HepG2 (cell line): ENCODE results near the gene EBF3. TPM values are rescaled to one million over a fixed set of nuclear protein-coding genes. Genes with fewer than 3 reads are reported as not detected.

Experiments used
- ATAC-seq: fragments of 200-7000 bp; cut with Tn5 transposase; 3 replicates; pipeline ENCODE4 v1.9.1; 2020; ENCODE audit warnings: mild to moderate bottlenecking, moderate library complexity
- BruUV-seq: library from RNA; stranded (reverse); fragments of 400-500 nt; replicated peaks from 2 replicates; lab custom pipeline; 2021; lab: Mats Ljungman, UMichigan
- CTCF ChIA-PET: fragments of 300-600 bp; formaldehyde crosslinking; extraction: SDS; loops from one replicate; lab custom pipeline; 2021; ENCODE audit warnings: low total read pairs, inconsistent platforms, low intra/inter-chr PET ratio; lab: Yijun Ruan, JAX
- POLR2A ChIA-PET: fragments of 350-600 bp; sonication (Branson Sonifier 250); formaldehyde crosslinking; loops from one replicate; lab custom pipeline; 2020; ENCODE audit warnings: antibody characterized with exemption, inconsistent platforms; lab: Yijun Ruan, JAX
- DNase-seq: peaks from one replicate; pipeline ENCODE4 v3.0.0-alpha.2; 2015; ENCODE audit warnings: low spot score
- FAIRE-seq: peaks from 3 replicates; lab custom pipeline; 2011; peaks lifted over from hg19 to GRCh38; lab: Jason Lieb, UNC
- H2AFZ ChIP-seq: one replicate; pipeline ENCODE4 v1.6.1; 2011; ENCODE audit warnings: low read length, inconsistent platforms
- H3K27ac ChIP-seq: fragments of 300-600 bp; 3 replicates; pipeline ENCODE4 v1.8.0; 2011; ENCODE audit warnings: mixed run types, mild to moderate bottlenecking, mixed read lengths, low read length, inconsistent platforms; ENCODE audit not compliant: insufficient read depth; ENCODE audit errors: extremely low read length
- H3K27me3 ChIP-seq, 2 experiments: fragments of 200-600 bp in 1 of 2; 2 replicates in 1 of 2; 3 replicates in 1 of 2; pipeline versions ENCODE4 v1.6.0 to v1.8.0; 2011; ENCODE audit warnings: low read length in 2 of 2, mild to moderate bottlenecking in 2 of 2, moderate library complexity in 2 of 2, inconsistent platforms in 1 of 2; ENCODE audit not compliant: insufficient read depth in 2 of 2, control insufficient read depth in 1 of 2
- H3K36me3 ChIP-seq, 2 experiments: fragments of 200-600 bp in 1 of 2; replicated peaks in 1 of 2; 2 replicates in 1 of 2; 3 replicates in 1 of 2; pipeline versions ENCODE4 v1.5.1 to v1.8.0; 2011; ENCODE audit warnings: low read length in 2 of 2, inconsistent platforms in 1 of 2; ENCODE audit not compliant: insufficient read depth in 2 of 2, control insufficient read depth in 1 of 2
- H3K4me1 ChIP-seq: 2 replicates; pipeline ENCODE4 v1.5.1; 2012; ENCODE audit warnings: low read length, inconsistent platforms; ENCODE audit not compliant: insufficient read depth
- H3K4me2 ChIP-seq: 2 replicates; pipeline ENCODE4 v1.6.0; 2011; ENCODE audit warnings: low read depth, low read length, inconsistent platforms
- H3K4me3 ChIP-seq, 3 experiments: fragments of 200-600 bp in 1 of 3; sonication (generic), shearing (Covaris generic) in 1 of 3; replicated peaks in 1 of 3; 2 replicates each; pipeline ENCODE4 v1.5.1; 2011 to 2016; ENCODE audit warnings: low read length in 3 of 3, inconsistent platforms in 2 of 3, low read depth in 2 of 3, mild to moderate bottlenecking in 2 of 3, control low read depth in 1 of 3, mixed read lengths in 1 of 3; ENCODE audit not compliant: insufficient read depth in 1 of 3
- H3K79me2 ChIP-seq: one replicate; pipeline ENCODE4 v1.6.1; 2011; ENCODE audit warnings: low read length, inconsistent platforms; ENCODE audit not compliant: insufficient read depth
- H3K9ac ChIP-seq: 2 replicates; pipeline ENCODE4 v1.6.0; 2011; ENCODE audit warnings: mild to moderate bottlenecking, low read depth, low read length, inconsistent platforms; ENCODE audit not compliant: insufficient read depth
- H3K9me3 ChIP-seq: 2 replicates; pipeline ENCODE4 v1.5.1; 2012; ENCODE audit warnings: mild to moderate bottlenecking, low read length
- H4K20me1 ChIP-seq: 2 replicates; pipeline ENCODE4 v1.6.0; 2011; ENCODE audit warnings: inconsistent platforms, mild to moderate bottlenecking, low read length, moderate library complexity; ENCODE audit not compliant: insufficient read depth
- MYNN ChIP-seq: sonication (generic); formaldehyde crosslinking; IDR thresholded peaks from 2 replicates; pipeline ENCODE4 v1.4.0; 2020; ENCODE audit warnings: mild to moderate bottlenecking, low read depth, missing genetic modification reagents
- SRF ChIP-seq: IDR thresholded peaks from 2 replicates; pipeline ENCODE4 v1.6.1; 2011; ENCODE audit warnings: mild to moderate bottlenecking, low read depth, low read length, moderate library complexity
- ZNF441 ChIP-seq: sonication (generic); formaldehyde crosslinking; IDR thresholded peaks from 2 replicates; pipeline ENCODE4 v1.7.0; 2021; ENCODE audit warnings: missing genetic modification reagents, borderline replicate concordance
- WGBS: methylation state at CpG from one replicate; pipeline ENCODE4 v1.1.6; 2017; ENCODE audit warnings: low lambda C conversion rate; 5-methylcytosine and 5-hydroxymethylcytosine counted together
- in situ Hi-C: cut with HindIII; loops from 2 replicates; pipeline ENCODE4 v1.10.0; 2017; ENCODE audit warnings: low pct_unique_long_range_greater_than_20kb; ENCODE audit not compliant: extremely low pct_ligation_motif_present
- intact Hi-C: fragments of 100-400 bp; cut with micrococcal nuclease; formaldehyde crosslinking; loops from one replicate; pipeline ENCODE4 v1.10.0; 2022; ENCODE audit not compliant: unreplicated experiment
- polyA plus RNA-seq, 8 experiments: library from polyadenylated mRNA; depleted of rRNA in 3 of 8; stranded (reverse) in 7 of 8; unstranded in 1 of 8; fragments of >200 nt; fragmentation: Illumina TruSeq in 4 of 8; extraction: Trizol in 4 of 8; gene quantifications; 2 replicates each; pipeline versions ENCODE4 v1.2.1 to v1.2.3, GENCODE V29; 2011 to 2016; ENCODE audit warnings: low read depth in 4 of 8, missing spikeins in 1 of 8, mixed read lengths in 1 of 8; ENCODE audit not compliant: insufficient read depth in 1 of 8
- total RNA-seq, 5 experiments: library from RNA; depleted of rRNA; stranded (reverse); fragments of >200 nt; fragmentation: Illumina TruSeq; extraction: Trizol; gene quantifications; 2 replicates each; pipeline ENCODE4 v1.2.3, GENCODE V29; 2016; ENCODE audit warnings: low read depth in 1 of 5

EBF3 gene
- total and polyA plus RNA-seq, 2 of the 13 experiments (the other 11 are each of a cell fraction or from before 2014, with no cell fraction given) = not detected

- H3K4me1 ChIP-seq = peaks cover 17% of the 10 kb centered on the region
- H2AFZ ChIP-seq = no peak overlapping the region
- POLR2A ChIA-PET = no interaction called here
- intact Hi-C loops (no loop called here), in situ Hi-C loops (no loop called here)
- no peak overlapping the region for H3K27ac ChIP-seq
- no peaks in the 10 kb centered on the region for H3K9me3 ChIP-seq
- H3K36me3 ChIP-seq = no peaks in the 10 kb centered on the region
- no peak overlapping the region for H3K9ac ChIP-seq
- H3K79me2 ChIP-seq = no peaks in the 10 kb centered on the region
- DNase-seq (no peak), ATAC-seq (peak; percentile 19; the same call in 2 of the 3 replicates), FAIRE-seq (no peak)
- peaks cover 2 to 20% of the 10 kb centered on the region in 2 experiments; a peak in 2 of 5 replicates for H3K27me3 ChIP-seq
- no peak overlapping the region for H3K4me3 ChIP-seq
- no peaks in the 10 kb centered on the region for H4K20me1 ChIP-seq
- H3K4me2 ChIP-seq = no peak overlapping the region
- whole genome bisulfite sequencing = 54% methylated on average over 4 of the region's 7 CpGs
- TF ChIP-seq MYNN (CRISPR knock-in tag) = no peak
- CTCF ChIA-PET = no interaction called here
- BruUV-seq = no TSS peak
These were observed 98.7 kb downstream of the EBF3 start for GRCh38 chr10:129865413-129865812.

GRCh38 chr10:129864601-129865126 lies 99.4 kb downstream of the EBF3 start:
- Histone ChIP-seq H3K4me2 (no peak overlapping the region), H2AFZ (no peak overlapping the region), H3K79me2 (no peaks in the 10 kb centered on the region), H4K20me1 (no peaks in the 10 kb centered on the region), H3K36me3 (no peaks in the 10 kb centered on the region), H3K4me3 (no peak overlapping the region), H3K9me3 (no peaks in the 10 kb centered on the region), H3K4me1 (peaks cover 17% of the 10 kb centered on the region), H3K27me3 (peaks cover 2 to 23% of the 10 kb centered on the region in 2 experiments; a peak in 3 of 5 replicates), H3K27ac (no peak overlapping the region), H3K9ac (no peak overlapping the region)
- 80% methylated on average over 1 of the region's 9 CpGs for WGBS
- FAIRE-seq (no peak), DNase-seq (no peak), ATAC-seq (no peak)
- POLR2A ChIA-PET = no interaction called here
- TF ChIP-seq ZNF441 (CRISPR knock-in tag) (no peak), SRF (peak; percentile 27; the same call in 1 of the 2 replicates)
- intact Hi-C loops = no loop called here
- BruUV-seq = no TSS peak
- in situ Hi-C loops = no loop called here
- CTCF ChIA-PET = no interaction called here
